ENCODE data around the gene FAM209A. TPM values are rescaled to one million over a fixed set of nuclear protein-coding genes. Genes with fewer than 3 reads are reported as not detected.
"Not testable (repeated sequence)": the region's sequence is repeated elsewhere in the genome, so short reads cannot be mapped to it uniquely, and the experiment has no call there.

Gene FAM209A
- total RNA-seq, 1 donor from 2014 or later, result 1.6 TPM

- intact Hi-C loops (cut with micrococcal nuclease), result no loop called here
Observed at GRCh38 chr20:56537997-56538396, 13.5 kb downstream of the FAM209A start.

- intact Hi-C loops (cut with micrococcal nuclease), result no loop called here
Observed at GRCh38 chr20:56540415-56540814, 15.9 kb downstream of the FAM209A start.

- intact Hi-C loops (cut with micrococcal nuclease), result no loop called here
Observed at GRCh38 chr20:56542489-56543030, 18.0 kb downstream of the FAM209A start.

- intact Hi-C loops (cut with micrococcal nuclease), result loop anchor here (2.0 to 5.0 kb wide), 2 partner anchors 446 to 497 kb away; no protein-coding TSS in a partner anchor
Observed at GRCh38 chr20:56551571-56551970, 27.0 kb downstream of the FAM209A start.

GRCh38 chr20:56552911-56553629 is 28.5 kb downstream of the FAM209A start:
- intact Hi-C loops (cut with micrococcal nuclease), result loop anchor here (5.0 kb wide), 1 partner anchor 444 kb away; no protein-coding TSS in a partner anchor

GRCh38 chr20:56554869-56555268 is 30.3 kb downstream of the FAM209A start:
- intact Hi-C loops (cut with micrococcal nuclease), result loop anchor here (5.0 kb wide), 1 partner anchor 442 kb away; no protein-coding TSS in a partner anchor

- intact Hi-C loops (cut with micrococcal nuclease), result no loop called here
Observed at GRCh38 chr20:56558968-56559367, 34.4 kb downstream of the FAM209A start.

GRCh38 chr20:56564526-56564925 is 40.0 kb downstream of the FAM209A start:
- intact Hi-C loops (cut with micrococcal nuclease), result not testable (repeated sequence)

GRCh38 chr20:56565511-56565910 is 41.0 kb downstream of the FAM209A start:
- intact Hi-C loops (cut with micrococcal nuclease), result no loop called here

- intact Hi-C loops (cut with micrococcal nuclease), result no loop called here
Observed at GRCh38 chr20:56566621-56567020, 42.1 kb downstream of the FAM209A start.

GRCh38 chr20:56570832-56571231 is 46.3 kb downstream of the FAM209A start:
- intact Hi-C loops (cut with micrococcal nuclease), result no loop called here

- intact Hi-C loops (cut with micrococcal nuclease), result no loop called here
Observed at GRCh38 chr20:56572172-56572571, 47.6 kb downstream of the FAM209A start.

GRCh38 chr20:56573986-56574385 is 49.4 kb downstream of the FAM209A start:
- intact Hi-C loops (cut with micrococcal nuclease), result no loop called here

GRCh38 chr20:56574531-56575142 is 50.1 kb downstream of the FAM209A start:
- intact Hi-C loops (cut with micrococcal nuclease), result no loop called here

GRCh38 chr20:56575157-56575556 is 50.6 kb downstream of the FAM209A start:
- intact Hi-C loops (cut with micrococcal nuclease), result no loop called here

Other genes with a start within 250 kb of the FAM209A start
- gene FAM210B, start 165.8 kb upstream of the FAM209A start, total RNA-seq, result 6.7 and 6.8 TPM in 2 replicates
- gene AURKA, start 132.5 kb upstream of the FAM209A start, total RNA-seq, result 59.9 and 62.9 TPM in 2 replicates
- gene CSTF1, start 132.1 kb upstream of the FAM209A start, total RNA-seq, result 48.6 and 49.4 TPM in 2 replicates
- gene CASS4, start 112.5 kb upstream of the FAM209A start, total RNA-seq, result 5.3 and 5.5 TPM in 2 replicates
- gene RTF2, start 56.1 kb upstream of the FAM209A start, total RNA-seq, result 117 and 120 TPM in 2 replicates
- gene FAM209B, start 8.5 kb downstream of the FAM209A start, total RNA-seq, result 0.86 and 1.5 TPM in 2 replicates
- not detected in 2 replicates for gene TFAP2C, start 104.6 kb downstream of the FAM209A start, total RNA-seq